GM18873 (cell line): Measurements from ENCODE around the gene ACOX1.

Source experiments
- ATAC-seq: cut with Tn5 transposase; IDR thresholded peaks from one replicate; pipeline ENCODE4 v1.9.1; 2021; ENCODE audit warnings: mild to moderate bottlenecking, moderate library complexity, moderate number of reproducible peaks; ENCODE audit not compliant: unreplicated experiment, low FRiP score

Gene ACOX1

DNA sequence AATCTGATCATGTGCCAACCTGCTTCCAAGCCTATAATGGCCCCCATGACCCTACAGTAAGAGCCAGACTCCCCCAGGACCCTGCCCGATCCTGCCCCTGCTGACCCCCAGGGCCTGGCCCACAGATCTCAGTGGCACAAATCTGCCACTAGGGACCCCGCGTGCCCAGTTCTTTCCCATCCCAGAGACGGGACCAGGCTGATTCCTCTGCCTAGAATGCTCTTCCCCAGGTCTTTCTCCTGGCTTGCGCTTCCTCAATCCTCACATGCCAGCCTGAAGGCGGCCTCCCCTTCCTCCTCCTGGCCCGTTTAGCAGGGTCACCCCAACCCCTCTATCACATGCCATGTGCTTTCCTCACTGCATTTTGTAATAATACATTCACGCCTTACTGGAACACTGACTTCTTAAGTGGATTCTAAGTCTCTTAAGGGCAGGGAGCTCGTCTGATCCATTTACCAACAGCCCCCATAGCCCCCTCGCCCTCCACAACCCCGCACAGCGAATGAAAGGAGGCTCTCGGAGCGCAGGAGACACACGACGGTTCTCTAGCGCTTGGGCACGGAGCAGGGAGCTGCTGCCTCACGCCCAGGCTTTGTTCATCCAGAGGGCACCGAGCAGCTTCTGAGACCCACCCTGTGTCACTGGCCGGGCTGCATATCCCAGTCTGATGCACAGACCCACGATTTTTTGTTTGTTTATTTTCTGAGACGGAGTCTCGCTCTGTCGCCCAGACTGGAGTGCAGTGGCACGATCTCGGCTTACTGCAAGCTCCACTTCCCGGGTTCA, 83.4 kb downstream of the ACOX1 start:
- no peak for ATAC-seq

- ATAC-seq, result no peak
These were observed 84.8 kb downstream of the ACOX1 start for GRCh38 chr17:75894049-75894733.

GRCh38 chr17:75893305-75894048, 85.5 kb downstream of the ACOX1 start:
- ATAC-seq, result no peak

DNA sequence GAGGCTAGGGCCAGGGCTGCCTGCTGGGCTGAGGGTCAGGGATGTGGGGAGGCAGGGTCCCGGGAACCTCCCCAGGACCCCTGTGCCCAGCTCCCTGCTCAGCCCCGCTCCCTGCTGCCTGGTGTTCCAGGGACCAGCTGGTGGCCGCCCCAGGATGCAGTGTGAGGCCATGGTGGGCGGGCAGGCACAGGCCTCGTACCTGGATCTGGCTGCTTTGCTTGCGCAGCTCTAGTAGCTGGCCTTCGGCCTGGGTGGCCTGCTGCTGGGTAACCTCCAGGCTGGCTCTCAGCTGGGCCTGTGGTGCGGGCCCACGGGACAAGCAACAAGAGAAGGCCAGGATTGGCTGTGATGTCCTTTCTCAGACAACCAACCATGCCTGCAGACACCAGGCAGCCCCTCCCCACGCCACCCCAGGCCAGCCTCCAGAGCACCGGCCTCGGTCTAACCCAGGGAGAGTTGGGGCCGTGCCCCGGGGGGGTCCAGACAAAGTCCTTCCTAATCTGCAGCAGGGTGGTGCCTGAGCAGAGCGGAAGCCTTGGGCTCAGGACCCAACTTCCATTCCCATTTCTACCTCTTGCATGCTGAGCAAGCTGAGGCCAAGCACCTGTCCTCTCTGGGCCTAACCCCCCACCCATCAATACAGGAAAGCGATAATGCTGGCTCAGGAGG, 86.3 kb downstream of the ACOX1 start:
- no peak for ATAC-seq

DNA sequence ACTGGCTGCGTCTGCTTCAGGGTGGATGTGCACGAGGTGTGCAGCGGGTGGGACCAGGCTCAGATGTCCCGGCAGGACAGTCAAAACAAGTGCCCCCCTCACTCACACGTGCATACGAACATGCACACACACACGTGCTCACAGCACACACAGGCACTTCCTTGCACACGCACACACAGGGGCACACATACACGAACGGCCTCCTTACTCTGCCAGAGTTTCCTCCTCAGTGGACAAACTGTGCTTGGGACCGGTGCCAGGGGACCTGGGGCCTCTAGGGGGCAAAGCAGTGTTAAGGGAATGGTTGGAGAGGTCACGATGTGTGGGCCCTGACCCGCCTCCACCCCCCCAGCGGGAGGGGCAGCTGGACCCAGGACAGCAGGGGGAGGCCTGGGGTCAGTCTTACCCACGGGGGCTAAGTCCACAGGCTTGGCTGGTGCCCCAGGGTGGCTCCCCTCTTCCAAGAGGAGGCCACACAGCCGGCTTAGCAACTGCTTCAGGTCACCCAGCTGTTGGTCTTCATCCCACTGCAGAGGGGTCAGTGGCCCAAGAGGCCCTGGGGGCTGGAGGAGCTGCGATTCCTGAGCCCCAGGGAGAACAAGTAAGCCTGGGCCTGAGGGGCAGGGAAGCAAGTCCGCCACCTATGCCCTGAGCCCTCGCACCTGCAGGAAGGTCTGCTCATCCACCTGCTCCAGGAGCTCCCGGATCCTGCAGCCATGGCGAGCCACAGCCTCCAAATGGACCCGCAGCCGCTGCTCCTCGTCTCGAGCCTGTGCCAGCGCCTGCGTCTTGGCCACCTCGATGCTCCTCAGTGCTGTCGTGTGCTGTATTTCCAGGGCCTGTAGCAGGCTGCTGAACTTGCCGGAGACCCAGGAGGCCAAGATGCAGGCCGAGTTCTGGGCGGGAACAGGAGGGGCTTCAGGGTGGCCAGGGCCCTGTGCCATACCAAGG, 87.1 kb downstream of the ACOX1 start:
- no peak for ATAC-seq
